NOMO-1 (cell line): ENCODE measurements around the gene ALAD.
A peak's percentile ranks its signal among the peaks of the same experiment; 100 is the strongest.
"Not testable (repeated sequence)": the region's sequence is repeated elsewhere in the genome, so short reads cannot be mapped to it uniquely, and the experiment has no call there.

ENCODE experiments used
- DNase-seq, 2 experiments: peaks; one replicate each; lab custom pipeline; 2025; ENCODE audit not compliant: unreplicated experiment in 2 of 2; lab: John Stamatoyannopoulos, UW

The ALAD gene

DNA sequence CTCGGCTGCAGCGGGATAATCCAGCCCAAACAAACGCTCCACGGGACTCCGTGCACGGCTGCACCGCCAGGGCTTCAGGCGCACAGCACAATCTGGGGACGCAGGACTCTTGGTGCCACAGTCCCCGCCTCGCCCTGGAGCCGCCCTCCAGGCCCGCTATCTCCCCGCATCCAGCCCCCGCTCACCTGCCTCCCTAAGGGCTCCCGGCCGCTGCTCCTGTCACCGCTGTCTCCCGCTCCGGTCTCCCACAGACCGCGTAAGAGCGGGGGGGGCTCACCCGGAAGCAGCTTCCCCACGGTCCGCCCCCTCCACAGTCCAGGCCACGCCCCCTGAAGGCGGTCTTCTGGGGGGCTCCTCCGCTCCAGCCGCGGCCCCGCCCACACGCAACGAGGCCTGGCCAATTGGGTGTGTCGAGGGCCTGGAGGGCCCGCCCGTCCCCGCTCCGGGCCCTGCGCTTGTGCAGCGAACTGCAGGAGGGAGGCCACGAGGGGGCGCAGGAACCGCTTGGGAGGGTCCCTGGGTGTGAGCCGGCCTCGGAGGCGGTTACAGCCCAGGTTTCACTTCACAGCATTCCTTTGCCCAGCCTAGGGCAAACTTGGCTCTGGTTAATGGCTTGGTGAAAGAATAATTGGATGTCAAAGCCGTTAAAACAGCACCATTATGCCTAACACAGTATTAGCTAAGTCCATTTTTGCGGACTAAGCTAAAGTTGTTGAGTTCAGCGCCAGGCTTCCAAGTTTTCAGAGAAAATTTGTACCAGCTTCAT lies at the start of gene ALAD:
ALAD (minus strand) TSS at position 258 of the 766 bp plus-strand sequence. CDS start 7,725 bp downstream, outside the sequence.
- peak; percentile 98 to 99 for DNase-seq

DNA sequence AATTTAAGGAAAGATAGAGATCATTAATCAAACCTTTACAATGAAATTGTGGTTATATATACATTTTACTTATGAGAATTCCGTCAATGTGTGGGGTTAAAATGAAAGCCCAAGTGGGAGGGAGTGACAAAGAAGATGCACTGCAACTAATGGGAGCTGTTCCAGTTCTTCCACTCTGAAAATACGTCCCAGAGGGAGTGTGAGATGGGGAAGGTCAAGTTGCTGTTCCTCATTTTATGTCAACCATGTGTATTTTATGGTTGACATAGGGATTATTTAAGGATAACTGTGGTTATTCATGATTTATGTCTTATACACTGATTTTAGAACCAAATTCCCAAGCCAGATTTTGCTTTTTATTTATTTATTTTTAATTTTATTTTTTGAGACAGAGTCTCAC lies 48.3 kb upstream of the ALAD start:
- no peak for DNase-seq

DNA sequence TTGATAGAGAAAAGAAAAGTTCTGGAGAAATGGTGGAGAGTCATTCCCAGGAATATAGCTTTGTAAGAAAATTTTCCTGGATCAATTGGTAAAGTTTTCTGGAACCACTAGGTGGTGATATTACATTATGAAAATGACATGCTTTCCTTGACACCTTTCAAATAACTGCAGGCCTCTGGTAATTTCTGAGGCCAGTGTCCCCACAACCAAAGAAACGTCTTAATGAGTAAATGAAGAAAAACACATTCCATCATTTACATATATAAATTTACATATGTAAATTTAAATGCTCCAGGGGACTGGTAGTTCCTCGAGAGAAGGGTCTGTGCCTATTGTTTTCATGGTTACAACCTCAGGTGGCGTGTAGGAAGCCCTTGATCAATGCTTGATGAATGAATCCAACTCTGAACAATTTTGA lies 45.2 kb upstream of the ALAD start:
- peak in 1 of 2 experiments; percentile 35 for DNase-seq

DNA sequence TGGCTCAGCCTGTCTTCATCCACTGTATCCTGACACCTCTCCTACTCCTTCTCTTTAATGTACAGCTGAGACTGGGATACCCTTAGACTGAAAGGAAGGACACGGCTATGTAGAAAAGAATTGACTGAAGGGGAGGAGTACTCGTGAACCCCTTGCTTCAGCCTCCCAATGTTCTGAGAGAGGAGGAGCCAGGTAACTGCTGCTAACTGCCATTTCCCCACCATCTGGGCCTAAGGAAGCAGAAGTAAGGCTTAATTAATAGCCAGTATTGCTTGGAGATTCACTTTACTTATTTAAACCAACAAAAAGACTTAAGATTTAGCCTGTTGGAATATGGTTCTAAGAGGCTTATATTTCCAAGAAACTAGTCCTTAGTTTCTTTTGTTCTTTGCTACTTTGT lies 43.7 kb upstream of the ALAD start:
- DNase-seq, result peak; percentile 82 to 89

GRCh38 chr9:113437716-113438115 lies 36.6 kb upstream of the ALAD start:
- not testable (repeated sequence) for DNase-seq

DNA sequence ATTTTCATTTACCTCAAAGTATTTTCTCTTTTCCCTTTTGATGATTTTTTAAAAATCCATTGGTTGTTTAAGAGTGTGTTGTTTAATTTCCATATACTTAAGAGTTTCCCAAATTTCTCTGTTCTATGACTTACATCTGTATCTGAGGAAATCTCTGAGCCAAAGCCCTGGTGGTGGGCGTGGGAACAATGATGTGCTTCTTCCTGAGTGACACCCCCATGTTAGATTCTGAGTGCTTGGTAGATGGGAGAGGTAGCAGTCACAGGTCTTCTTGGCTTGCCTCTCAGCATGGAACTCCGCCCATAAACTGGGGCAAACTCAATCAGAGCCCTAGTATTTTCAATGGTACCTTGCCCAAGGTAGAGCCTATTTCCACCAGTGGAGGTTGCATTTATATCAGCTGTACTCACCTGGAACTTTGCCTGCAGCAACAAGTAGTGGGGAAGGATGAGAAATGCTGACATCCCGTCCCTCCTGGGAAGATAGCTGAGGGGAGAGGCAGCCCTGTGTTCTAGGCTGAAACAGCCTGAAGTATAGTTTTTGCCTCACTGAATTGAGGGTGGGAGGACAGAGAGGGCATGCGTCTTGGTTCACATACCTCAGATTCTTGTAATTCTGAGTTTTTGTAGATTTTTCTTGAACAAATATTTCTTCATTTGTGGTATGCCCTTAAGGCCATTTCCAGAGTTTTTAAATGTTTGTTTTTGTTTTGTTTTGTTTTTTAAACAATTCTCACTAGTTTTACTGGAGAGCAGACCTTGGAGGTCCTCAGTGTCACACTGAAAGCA lies 35.8 kb upstream of the ALAD start:
- no peak for DNase-seq

GRCh38 chr9:113431191-113431590 lies 30.1 kb upstream of the ALAD start:
- no peak for DNase-seq

GRCh38 chr9:113428062-113428615 lies 27.1 kb upstream of the ALAD start:
- no peak for DNase-seq

GRCh38 chr9:113427629-113428028 lies 26.5 kb upstream of the ALAD start:
- DNase-seq, result no peak

DNA sequence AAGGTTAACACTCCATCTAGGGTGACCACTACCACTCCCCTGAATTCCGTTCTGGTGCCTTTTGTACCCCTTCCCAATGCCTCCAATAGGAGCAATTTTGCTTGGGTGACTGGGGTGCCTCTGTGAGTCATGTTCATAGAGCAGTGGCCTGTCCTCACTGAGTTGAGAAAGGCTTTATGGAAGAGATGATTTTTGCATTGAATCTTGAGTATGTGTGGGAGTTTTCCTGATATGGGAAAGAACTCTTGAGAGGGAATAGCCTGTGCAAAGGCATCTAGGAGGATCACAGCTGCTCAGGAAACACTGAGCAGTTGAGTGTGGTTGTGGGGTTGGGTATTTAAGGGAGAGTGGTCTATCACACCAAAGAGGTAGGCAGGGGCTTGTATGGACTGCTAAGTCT lies 25.6 kb upstream of the ALAD start:
- DNase-seq, result no peak

GRCh38 chr9:113425072-113425471 lies 24.0 kb upstream of the ALAD start:
- no peak for DNase-seq

DNA sequence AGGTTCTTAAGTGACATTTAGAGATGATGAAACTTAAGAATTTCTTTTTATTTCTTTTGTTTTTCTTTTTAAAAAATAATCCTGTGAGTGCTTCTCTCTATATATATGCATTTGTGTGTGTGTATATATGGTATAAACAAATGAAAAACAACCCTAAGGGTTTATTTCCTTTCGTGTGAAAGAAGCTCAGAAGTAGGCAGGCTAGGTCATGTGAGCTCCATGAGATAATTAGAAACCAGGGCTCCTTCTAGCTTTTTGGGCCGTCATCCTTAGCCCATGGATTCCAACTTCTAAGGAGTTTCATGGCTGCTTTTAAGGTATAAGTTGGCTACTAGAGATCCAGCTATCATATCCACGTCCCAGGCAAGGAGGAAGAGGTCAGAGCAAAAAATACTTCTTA lies 20.6 kb upstream of the ALAD start:
- DNase-seq, result no peak

GRCh38 chr9:113417370-113417769 lies 16.3 kb upstream of the ALAD start:
- no peak for DNase-seq

DNA sequence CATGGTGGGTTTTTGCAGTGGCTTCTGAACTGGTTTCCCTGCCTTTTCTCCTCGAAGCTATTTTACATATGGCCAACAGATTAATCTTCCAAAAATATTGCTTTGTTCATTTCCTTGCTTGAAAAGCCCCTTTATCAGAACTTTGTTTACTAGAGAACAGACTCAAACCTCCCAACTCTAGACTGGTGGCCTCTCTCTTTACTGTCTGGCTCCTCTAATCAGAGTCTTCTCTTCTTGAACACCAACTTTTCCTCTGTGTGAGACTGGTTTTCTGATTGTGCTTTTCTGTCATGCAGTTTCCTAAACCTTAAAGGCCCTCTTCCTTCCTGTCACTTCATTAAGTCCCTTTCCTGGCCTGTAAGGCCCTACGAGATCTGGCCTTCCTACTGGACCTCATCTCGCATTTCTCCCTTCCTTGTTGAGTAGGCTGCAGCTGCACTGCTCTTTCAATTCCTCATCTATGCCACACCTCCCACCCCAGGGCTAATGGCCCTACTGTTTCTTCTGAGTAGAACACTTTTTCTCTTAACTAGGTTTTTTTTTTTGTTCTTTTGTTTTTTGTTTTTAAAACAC lies 15.2 kb upstream of the ALAD start:
- peak; percentile 78 to 79 for DNase-seq

DNA sequence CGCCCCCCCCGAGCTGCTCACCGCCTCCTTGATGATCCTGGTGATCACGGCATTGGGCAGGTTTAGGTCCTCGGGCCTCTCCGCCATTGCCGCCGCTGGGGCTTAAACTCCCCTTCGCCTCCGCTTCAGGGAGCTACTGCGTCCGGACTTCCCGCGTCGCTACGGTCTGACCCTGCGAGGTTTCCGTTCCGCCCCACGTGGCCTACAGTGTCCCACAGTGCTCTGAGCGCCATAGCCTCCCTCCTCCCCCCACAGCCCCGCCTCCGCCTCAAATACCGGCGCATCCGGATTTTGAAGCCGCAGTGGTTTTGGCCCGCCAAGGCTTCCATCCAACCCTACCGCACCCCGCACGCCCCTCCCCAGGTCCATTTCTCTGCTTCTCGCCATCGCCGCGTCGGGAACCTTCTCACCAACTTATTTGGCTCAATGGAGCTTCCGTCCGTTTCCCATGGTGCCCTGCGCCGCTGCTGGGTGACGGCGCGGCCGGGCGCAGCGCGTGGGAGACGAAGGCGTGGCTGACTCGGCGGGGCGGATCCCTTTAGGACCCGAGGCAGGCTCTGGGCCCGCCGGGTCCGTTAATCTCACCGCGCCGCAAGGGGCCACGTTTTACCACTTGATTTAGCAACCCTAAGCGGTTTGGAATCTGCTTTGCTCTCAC lies 9.3 kb upstream of the ALAD start, which contains the start of the genes C9orf43 and POLE3:
C9orf43 (plus strand) TSS at position 541 of the 658 bp plus-strand sequence. CDS start 2,747 bp downstream, outside the sequence.
POLE3 (minus strand) TSS at position 469 of the 658 bp plus-strand sequence; CDS start at position 87, 382 bp downstream.
- peak; percentile 97 for DNase-seq

- DNase-seq, result no peak
Measured at GRCh38 chr9:113409883-113410206, 8.8 kb upstream of the ALAD start.

GRCh38 chr9:113409481-113409880 lies 8.4 kb upstream of the ALAD start:
- DNase-seq, result peak in 1 of 2 experiments; percentile 33

DNA sequence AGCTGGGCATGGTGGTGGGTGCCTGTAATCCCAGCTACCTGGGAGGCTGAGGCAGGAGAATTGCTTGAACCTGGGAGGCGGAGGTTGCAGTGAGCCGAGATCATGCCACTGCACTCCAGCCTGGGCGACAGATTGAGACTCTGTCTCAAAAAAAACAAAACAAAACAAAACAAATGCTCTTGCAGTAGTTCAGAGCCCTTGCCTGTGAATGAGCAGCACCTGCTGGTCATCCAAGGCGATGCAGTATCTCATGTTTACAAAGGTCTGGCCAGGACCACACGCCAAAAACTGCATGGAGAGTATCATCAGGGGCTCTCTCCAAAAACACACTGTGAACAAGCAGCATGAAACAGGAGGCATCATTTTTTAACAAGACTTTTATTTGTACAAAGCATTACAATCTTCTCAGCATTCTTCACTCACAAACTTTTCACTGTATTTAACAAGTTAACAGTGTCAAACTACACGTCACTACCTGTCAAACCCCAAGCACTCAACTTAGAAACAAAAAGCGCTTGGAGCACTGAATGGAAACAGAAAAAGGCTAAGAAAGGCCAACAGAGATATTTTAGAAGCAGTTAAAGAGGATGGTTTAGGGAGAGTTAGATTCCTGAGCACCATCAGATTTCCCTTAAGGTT lies 5.9 kb upstream of the ALAD start:
- DNase-seq, result peak; percentile 20 to 67

DNA sequence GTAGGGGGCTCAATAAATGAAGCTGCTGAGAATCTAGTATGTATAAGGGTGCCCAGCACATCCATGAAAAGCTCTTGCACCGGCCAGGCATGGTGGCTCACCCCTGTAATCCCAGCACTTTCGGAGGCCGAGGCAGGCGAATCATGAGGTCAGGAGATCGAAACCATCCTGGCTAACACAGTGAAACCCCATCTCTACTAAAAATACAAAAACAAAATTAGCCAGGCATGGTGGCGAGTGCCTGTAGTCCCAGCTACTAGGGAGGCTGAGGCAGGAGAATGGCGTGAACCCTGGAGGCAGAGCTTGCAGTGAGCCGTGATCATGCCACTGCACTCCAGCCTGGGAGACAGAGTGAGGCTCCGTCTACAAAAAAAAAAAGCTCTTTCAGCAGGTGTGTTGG lies 5.3 kb upstream of the ALAD start:
- DNase-seq, result not testable (repeated sequence)

GRCh38 chr9:113403646-113404045 lies 2.6 kb upstream of the ALAD start:
- peak; percentile 72 to 94 for DNase-seq
